Cardiac fibroblast (primary cell): ENCODE measurements around the gene PEX16.

Experiments
- DNase-seq, 2 donors: peaks; one replicate each; pipeline versions ENCODE4 v3.0.0 to v3.0.0-alpha.2; 2010; ENCODE audit warnings: low read depth in 2 of 2
- H3K4me3 ChIP-seq, 2 donors: replicated peaks in 1 of 2; 1 replicate in 1 of 2; 2 replicates in 1 of 2; pipeline ENCODE4 v1.5.1; 2011; ENCODE audit warnings: low read depth in 2 of 2, low read length in 2 of 2, mild to moderate bottlenecking in 2 of 2, moderate library complexity in 1 of 2
- CTCF ChIP-seq: IDR thresholded peaks from one replicate; pipeline ENCODE4 v1.5.1; 2011; ENCODE audit warnings: low read depth, mild to moderate bottlenecking, low read length, inconsistent platforms

PEX16 gene

GRCh38 chr11:45936511-45937054 is 18.9 kb upstream of the PEX16 start:
- DNase-seq = no peak
- TF ChIP-seq CTCF = no peak
- no peak overlapping the region for H3K4me3 ChIP-seq

GRCh38 chr11:45935349-45936064 is 17.8 kb upstream of the PEX16 start:
- TF ChIP-seq CTCF = no peak
- H3K4me3 ChIP-seq = no peak overlapping the region
- DNase-seq = no peak

- no peak for TF ChIP-seq CTCF
- H3K4me3 ChIP-seq = no peak overlapping the region
- DNase-seq = no peak
Observed at GRCh38 chr11:45934580-45935318, 17.1 kb upstream of the PEX16 start.

GRCh38 chr11:45933846-45934579 is 16.3 kb upstream of the PEX16 start:
- no peak overlapping the region for H3K4me3 ChIP-seq
- no peak for TF ChIP-seq CTCF
- no peak for DNase-seq

GRCh38 chr11:45933131-45933831 is 15.6 kb upstream of the PEX16 start:
- no peak for DNase-seq
- H3K4me3 ChIP-seq = no peak overlapping the region
- no peak for TF ChIP-seq CTCF

- TF ChIP-seq CTCF = no peak
- H3K4me3 ChIP-seq = no peak overlapping the region
- DNase-seq = no peak
Observed at GRCh38 chr11:45932217-45932616, 14.5 kb upstream of the PEX16 start.
